H9 (cell line): ENCODE results near the gene SLC29A1. TPM values are rescaled to one million over a fixed set of nuclear protein-coding genes. Genes with fewer than 3 reads are reported as not detected.

ENCODE experiments used
- DNase-seq: peaks from one replicate; pipeline ENCODE4 v3.0.0-alpha.2; 2017
- H2AFZ ChIP-seq: one replicate; pipeline ENCODE4 v1.6.1; 2013; ENCODE audit warnings: mild to moderate bottlenecking, low read length, control low read depth, moderate library complexity
- H2AK5ac ChIP-seq: 2 replicates; pipeline ENCODE4 v1.6.1; 2013; ENCODE audit warnings: low read length, control low read depth, mixed read lengths; ENCODE audit not compliant: insufficient read length
- H2BK120ac ChIP-seq: one replicate; pipeline ENCODE4 v1.6.1; 2013; ENCODE audit warnings: low read depth, mild to moderate bottlenecking, low read length, control low read depth, inconsistent platforms; ENCODE audit not compliant: poor library complexity, severe bottlenecking
- H2BK12ac ChIP-seq: 2 replicates; pipeline ENCODE4 v1.6.1; 2013; ENCODE audit warnings: low read length, control low read depth, mixed read lengths, low read depth; ENCODE audit not compliant: insufficient read length
- H2BK15ac ChIP-seq: 2 replicates; pipeline ENCODE4 v1.6.1; 2013; ENCODE audit warnings: low read depth, low read length, control low read depth
- H2BK20ac ChIP-seq: one replicate; pipeline ENCODE4 v1.6.1; 2013; ENCODE audit warnings: low read depth, mild to moderate bottlenecking, low read length, control low read depth, inconsistent platforms; ENCODE audit not compliant: poor library complexity, severe bottlenecking
- H2BK5ac ChIP-seq: 2 replicates; pipeline ENCODE4 v1.6.1; 2013; ENCODE audit warnings: low read length, control low read depth, mixed read lengths; ENCODE audit not compliant: insufficient read length
- H3K14ac ChIP-seq: 2 replicates; pipeline ENCODE4 v1.6.1; 2013; ENCODE audit warnings: low read length, control low read depth; ENCODE audit not compliant: insufficient read depth
- H3K18ac ChIP-seq: 2 replicates; pipeline ENCODE4 v1.6.1; 2013; ENCODE audit warnings: low read depth, mild to moderate bottlenecking, mixed read lengths, low read length, control low read depth; ENCODE audit not compliant: insufficient read length
- H3K23ac ChIP-seq: 2 replicates; pipeline ENCODE4 v1.6.1; 2013; ENCODE audit warnings: low read length, control low read depth, mixed read lengths, low read depth; ENCODE audit not compliant: insufficient read length
- H3K23me2 ChIP-seq: 2 replicates; pipeline ENCODE4 v1.6.1; 2013; ENCODE audit warnings: low read depth, mild to moderate bottlenecking, mixed read lengths, low read length, control low read depth; ENCODE audit not compliant: insufficient read length, poor library complexity, severe bottlenecking
- H3K27ac ChIP-seq: 2 replicates; pipeline ENCODE4 v1.5.1; 2013; ENCODE audit warnings: low read length, control low read depth, mixed read lengths, low read depth; ENCODE audit not compliant: insufficient read length
- H3K27me3 ChIP-seq: 2 replicates; pipeline ENCODE4 v1.6.1; 2013; ENCODE audit warnings: low read length, control low read depth, inconsistent platforms; ENCODE audit not compliant: insufficient read depth
- H3K4ac ChIP-seq: 2 replicates; pipeline ENCODE4 v1.6.1; 2013; ENCODE audit warnings: low read depth, mild to moderate bottlenecking, control low read depth, inconsistent platforms, low read length, moderate library complexity
- H3K4me1 ChIP-seq: 2 replicates; pipeline ENCODE4 v1.6.1; 2013; ENCODE audit warnings: low read length, control low read depth, inconsistent platforms; ENCODE audit not compliant: insufficient read depth
- H3K4me2 ChIP-seq: 2 replicates; pipeline ENCODE4 v1.6.1; 2013; ENCODE audit warnings: low read length, control low read depth, mixed read lengths; ENCODE audit not compliant: insufficient read length, insufficient read depth
- H3K56ac ChIP-seq: 2 replicates; pipeline ENCODE4 v1.6.1; 2013; ENCODE audit warnings: low read depth, mild to moderate bottlenecking, mixed read lengths, low read length, control low read depth; ENCODE audit not compliant: insufficient read length
- H3K79me1 ChIP-seq: 2 replicates; pipeline ENCODE4 v1.6.1; 2013; ENCODE audit warnings: low read depth, mild to moderate bottlenecking, moderate library complexity, low read length, control low read depth, inconsistent platforms; ENCODE audit not compliant: insufficient read depth, poor library complexity, severe bottlenecking
- H3K79me2 ChIP-seq: 2 replicates; pipeline ENCODE4 v1.6.1; 2013; ENCODE audit warnings: low read length, control low read depth, inconsistent platforms; ENCODE audit not compliant: insufficient read depth
- H3K9ac ChIP-seq: 2 replicates; pipeline ENCODE4 v1.6.1; 2013; ENCODE audit warnings: low read length, control low read depth, mixed read lengths; ENCODE audit not compliant: insufficient read length; ENCODE audit errors: extremely low read depth
- H3K9me3 ChIP-seq: one replicate; pipeline ENCODE4 v1.6.1; 2013; ENCODE audit warnings: low read depth, low read length, inconsistent platforms; ENCODE audit not compliant: control insufficient read depth
- H3T11ph ChIP-seq: one replicate; pipeline ENCODE4 v1.6.1; 2013; ENCODE audit warnings: mild to moderate bottlenecking, low read length, control low read depth, inconsistent platforms
- H4K20me1 ChIP-seq: one replicate; pipeline ENCODE4 v1.6.1; 2013; ENCODE audit not compliant: control insufficient read depth, insufficient read length, insufficient read depth
- H4K5ac ChIP-seq: 2 replicates; pipeline ENCODE4 v1.6.1; 2013; ENCODE audit warnings: low read depth, mild to moderate bottlenecking, mixed read lengths, low read length, control low read depth; ENCODE audit not compliant: insufficient read length
- H4K8ac ChIP-seq: replicated peaks from 2 replicates; pipeline ENCODE4 v1.6.1; 2013; ENCODE audit warnings: low read length, control low read depth, mixed read lengths, low read depth; ENCODE audit not compliant: insufficient read length
- H4K91ac ChIP-seq: 2 replicates; pipeline ENCODE4 v1.6.1; 2013; ENCODE audit warnings: low read depth, mild to moderate bottlenecking, moderate library complexity, mixed read lengths, low read length, control low read depth; ENCODE audit not compliant: insufficient read length
- H3K27ac Mint-ChIP-seq, 3 experiments: 2 replicates in 2 of 3; 3 replicates in 1 of 3; pipeline ENCODE4 v1.8.0; 2020 to 2021; ENCODE audit warnings: mixed read lengths in 3 of 3, mild to moderate bottlenecking in 1 of 3, moderate library complexity in 1 of 3
- H3K27me3 Mint-ChIP-seq: 2 replicates; pipeline ENCODE4 v1.8.0; 2021; ENCODE audit warnings: low read depth, mild to moderate bottlenecking, moderate library complexity, mixed read lengths
- H3K36me3 Mint-ChIP-seq, 3 experiments: 2 replicates in 2 of 3; 3 replicates in 1 of 3; pipeline ENCODE4 v1.8.0; 2020 to 2021; ENCODE audit warnings: low read depth in 3 of 3, mixed read lengths in 3 of 3; ENCODE audit not compliant: insufficient read depth in 1 of 3
- H3K4me1 Mint-ChIP-seq, 2 experiments: 2 replicates each; pipeline ENCODE4 v1.8.0; 2020; ENCODE audit warnings: mixed read lengths in 2 of 2
- H3K4me3 Mint-ChIP-seq, 2 experiments: 2 replicates in 1 of 2; 3 replicates in 1 of 2; pipeline ENCODE4 v1.8.0; 2020 to 2021; ENCODE audit warnings: mild to moderate bottlenecking in 2 of 2, mixed read lengths in 2 of 2, moderate library complexity in 1 of 2
- H3K9me3 Mint-ChIP-seq, 2 experiments: 2 replicates in 1 of 2; 3 replicates in 1 of 2; pipeline ENCODE4 v1.8.0; 2020; ENCODE audit warnings: mild to moderate bottlenecking in 2 of 2, mixed read lengths in 2 of 2, moderate library complexity in 1 of 2
- WGBS: extraction: QIAGEN DNeasy Blood & Tissue Kit; methylation state at CpG from one replicate; pipeline ENCODE4 v1.1.7; 2013; ENCODE audit warnings: missing lambda C conversion rate, low lambda C conversion rate, mixed read lengths; ENCODE audit not compliant: insufficient read length; ENCODE audit errors: extremely low coverage; 5-methylcytosine and 5-hydroxymethylcytosine counted together
- total RNA-seq: library from RNA; stranded (reverse); gene quantifications from 2 replicates; pipeline ENCODE4 v1.2.1, GENCODE V29; 2021
- TF ChIP-seq, protein P1 (sequence below): fragments of 200-600 bp; sonication (generic); conservative IDR thresholded peaks from 3 replicates; pipeline ENCODE4 v1.8.0; 2021; ENCODE audit warnings: antibody characterized with exemption, mild to moderate bottlenecking

The SLC29A1 gene
- total RNA-seq, 1 experiment from 2014 or later = 124 TPM

DNA sequence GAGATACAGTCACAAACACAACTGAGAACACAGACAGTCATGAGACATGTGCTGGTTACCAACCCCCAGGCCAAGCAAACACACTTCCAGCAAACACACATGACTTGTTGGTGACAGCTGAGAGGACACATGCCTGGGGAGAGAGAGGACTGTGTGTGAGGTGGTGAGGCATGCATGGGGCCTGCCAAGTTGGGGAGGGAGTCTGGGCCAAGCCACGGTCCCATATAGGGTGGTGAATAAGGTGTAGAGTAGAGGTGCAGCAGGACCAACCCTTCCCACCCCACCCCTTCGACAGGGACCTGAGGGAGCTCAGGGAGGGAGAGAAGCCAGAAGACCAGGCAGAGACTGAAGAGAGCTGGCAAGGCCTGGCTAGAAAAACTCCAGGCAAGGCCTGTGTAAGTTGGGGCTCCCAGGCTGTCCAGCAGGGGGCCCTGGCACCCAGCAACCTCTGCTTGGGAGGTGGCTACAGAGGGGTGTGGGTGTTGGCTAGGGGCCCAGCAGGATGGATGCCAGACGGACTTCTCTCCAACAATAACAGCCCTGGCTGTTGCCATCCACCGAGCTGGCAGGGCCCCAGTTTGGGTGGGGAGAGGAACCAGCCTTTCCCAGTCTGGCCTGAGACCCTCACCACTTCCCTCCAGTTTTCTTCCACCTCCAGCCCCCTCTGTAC is 2.0 kb upstream of the SLC29A1 start:
- Mint-ChIP-seq H3K36me3 (peaks cover 0 to 3% (median 2%) of the 10 kb centered on the region in 3 experiments; a peak in 3 of 7 replicates), H3K4me3 (peak overlapping the region in 1 of 2 experiments; percentile 54; a peak in 3 of 5 replicates), H3K4me1 (peaks cover 70 to 72% of the 10 kb centered on the region in 2 experiments), H3K27ac (peak overlapping the region; percentile 25 to 85 (median 81); a peak in 5 of 7 replicates), H3K9me3 (no peaks in the 10 kb centered on the region; a peak in 1 of 5 replicates), H3K27me3 (peaks cover 3% of the 10 kb centered on the region)
- no peaks in the 10 kb centered on the region for H4K20me1 ChIP-seq
- H4K5ac ChIP-seq = no peak overlapping the region
- TF ChIP-seq, protein P1, sequence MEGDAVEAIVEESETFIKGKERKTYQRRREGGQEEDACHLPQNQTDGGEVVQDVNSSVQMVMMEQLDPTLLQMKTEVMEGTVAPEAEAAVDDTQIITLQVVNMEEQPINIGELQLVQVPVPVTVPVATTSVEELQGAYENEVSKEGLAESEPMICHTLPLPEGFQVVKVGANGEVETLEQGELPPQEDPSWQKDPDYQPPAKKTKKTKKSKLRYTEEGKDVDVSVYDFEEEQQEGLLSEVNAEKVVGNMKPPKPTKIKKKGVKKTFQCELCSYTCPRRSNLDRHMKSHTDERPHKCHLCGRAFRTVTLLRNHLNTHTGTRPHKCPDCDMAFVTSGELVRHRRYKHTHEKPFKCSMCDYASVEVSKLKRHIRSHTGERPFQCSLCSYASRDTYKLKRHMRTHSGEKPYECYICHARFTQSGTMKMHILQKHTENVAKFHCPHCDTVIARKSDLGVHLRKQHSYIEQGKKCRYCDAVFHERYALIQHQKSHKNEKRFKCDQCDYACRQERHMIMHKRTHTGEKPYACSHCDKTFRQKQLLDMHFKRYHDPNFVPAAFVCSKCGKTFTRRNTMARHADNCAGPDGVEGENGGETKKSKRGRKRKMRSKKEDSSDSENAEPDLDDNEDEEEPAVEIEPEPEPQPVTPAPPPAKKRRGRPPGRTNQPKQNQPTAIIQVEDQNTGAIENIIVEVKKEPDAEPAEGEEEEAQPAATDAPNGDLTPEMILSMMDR = peak; percentile 71
- no peak overlapping the region for H3K27ac ChIP-seq
- no peak overlapping the region for H2AK5ac ChIP-seq
- no peak overlapping the region for H2BK20ac ChIP-seq
- H3K4me1 ChIP-seq = peaks cover 22% of the 10 kb centered on the region; the same call in 1 of the 2 replicates
- no peak overlapping the region for H3K14ac ChIP-seq
- WGBS = no CpG with 5 or more reads among the region's 4 CpGs
- H3K9me3 ChIP-seq = no peaks in the 10 kb centered on the region
- no peak overlapping the region for H2BK12ac ChIP-seq
- no peak overlapping the region for H2BK15ac ChIP-seq
- peaks cover 17% of the 10 kb centered on the region for H3K79me1 ChIP-seq
- peaks cover 22% of the 10 kb centered on the region for H3K23me2 ChIP-seq
- no peak overlapping the region for H3K56ac ChIP-seq
- no peaks in the 10 kb centered on the region for H3K27me3 ChIP-seq
- H3K9ac ChIP-seq = no peak overlapping the region
- peak; percentile 80 for DNase-seq
- H2AFZ ChIP-seq = no peak overlapping the region
- no peak overlapping the region for H4K91ac ChIP-seq
- no peak overlapping the region for H2BK5ac ChIP-seq
- peaks cover 17% of the 10 kb centered on the region; the same call in 1 of the 2 replicates for H3K79me2 ChIP-seq
- H3K4me2 ChIP-seq = no peak overlapping the region
- H3K4ac ChIP-seq = no peak overlapping the region
- no peak overlapping the region for H3T11ph ChIP-seq
- H4K8ac ChIP-seq = no peak overlapping the region
- H2BK120ac ChIP-seq = no peak overlapping the region
- no peak overlapping the region for H3K18ac ChIP-seq
- no peak overlapping the region for H3K23ac ChIP-seq
